ENCODE data around the gene CEACAM8. TPM values are rescaled to one million over a fixed set of nuclear protein-coding genes. Genes with fewer than 3 reads are reported as not detected.

The CEACAM8 gene
- total RNA-seq, 4 donors from 2014 or later = 0.17 TPM; not detected in 3

- no peak overlapping the region for H3K27ac ChIP-seq (replicated peaks in 1 of 4)
- intact Hi-C loops (cut with DNase I) = no loop called here
- TF ChIP-seq POLR2A (IDR thresholded peaks at IDR 0.05; ENCODE audit: low read depth) (no peak), EP300 (IDR thresholded peaks at IDR 0.05) (no peak), CTCF (IDR thresholded peaks at IDR 0.05) (no peak), POLR2AphosphoS5 (IDR thresholded peaks at IDR 0.05) (no peak)
- no peak for DNase-seq (ENCODE audit: extremely low spot score)
- WGBS = 50% methylated on average over 9 of the region's 10 CpGs
- no peaks in the 10 kb centered on the region for H3K4me1 ChIP-seq
- no peaks in the 10 kb centered on the region for H3K36me3 ChIP-seq
- H3K27me3 ChIP-seq = peaks cover 0 to 18% (median 0%) of the 10 kb centered on the region in 4 donors
- no peak overlapping the region for H3K4me3 ChIP-seq
- H3K9me3 ChIP-seq = no peaks in the 10 kb centered on the region
These were observed 38.9 kb downstream of the CEACAM8 start for GRCh38 chr19:42555801-42556200.

GRCh38 chr19:42555317-42555716, 39.4 kb downstream of the CEACAM8 start:
- Histone ChIP-seq H3K27ac (replicated peaks in 1 of 4) (no peak overlapping the region), H3K9me3 (no peaks in the 10 kb centered on the region), H3K27me3 (peaks cover 0 to 15% (median 0%) of the 10 kb centered on the region in 4 donors), H3K4me3 (no peak overlapping the region), H3K4me1 (no peaks in the 10 kb centered on the region), H3K36me3 (no peaks in the 10 kb centered on the region)
- no peak for DNase-seq (ENCODE audit: extremely low spot score)
- intact Hi-C loops (cut with DNase I) = no loop called here
- TF ChIP-seq EP300 (IDR thresholded peaks at IDR 0.05) (no peak), POLR2A (IDR thresholded peaks at IDR 0.05; ENCODE audit: low read depth) (no peak), CTCF (IDR thresholded peaks at IDR 0.05) (no peak), POLR2AphosphoS5 (IDR thresholded peaks at IDR 0.05) (no peak)
- 41% methylated on average over 5 of the region's 5 CpGs for WGBS

GRCh38 chr19:42554046-42554575, 40.6 kb downstream of the CEACAM8 start:
- no peak overlapping the region for H3K27ac ChIP-seq (replicated peaks in 1 of 4)
- H3K27me3 ChIP-seq = peaks cover 0 to 15% (median 0%) of the 10 kb centered on the region in 4 donors
- TF ChIP-seq CTCF (IDR thresholded peaks at IDR 0.05) (no peak), POLR2AphosphoS5 (IDR thresholded peaks at IDR 0.05) (no peak), EP300 (IDR thresholded peaks at IDR 0.05) (no peak), POLR2A (IDR thresholded peaks at IDR 0.05; ENCODE audit: low read depth) (no peak)
- H3K36me3 ChIP-seq = no peaks in the 10 kb centered on the region
- 100% methylated on average over 1 of the region's 3 CpGs for WGBS
- intact Hi-C loops (cut with DNase I) = no loop called here
- H3K9me3 ChIP-seq = no peaks in the 10 kb centered on the region
- no peak for DNase-seq (ENCODE audit: extremely low spot score)
- no peak overlapping the region for H3K4me3 ChIP-seq
- no peaks in the 10 kb centered on the region for H3K4me1 ChIP-seq

- no peak for DNase-seq (ENCODE audit: extremely low spot score)
- 88% methylated on average over 5 of the region's 8 CpGs for WGBS
- no peaks in the 10 kb centered on the region for H3K36me3 ChIP-seq
- no peaks in the 10 kb centered on the region for H3K4me1 ChIP-seq
- peaks cover 0 to 15% (median 0%) of the 10 kb centered on the region in 4 donors for H3K27me3 ChIP-seq
- TF ChIP-seq EP300 (IDR thresholded peaks at IDR 0.05) = no peak
- TF ChIP-seq POLR2AphosphoS5 (IDR thresholded peaks at IDR 0.05) = no peak
- TF ChIP-seq POLR2A (IDR thresholded peaks at IDR 0.05; ENCODE audit: low read depth) = no peak
- no peak for TF ChIP-seq CTCF (IDR thresholded peaks at IDR 0.05)
- peaks cover 0 to 5% (median 0%) of the 10 kb centered on the region in 4 donors for H3K9me3 ChIP-seq
- no peak overlapping the region for H3K4me3 ChIP-seq
- no peak overlapping the region for H3K27ac ChIP-seq (replicated peaks in 1 of 4)
- intact Hi-C loops (cut with DNase I) = no loop called here
These were observed 41.3 kb downstream of the CEACAM8 start for GRCh38 chr19:42553292-42554045.
